Measurements from ENCODE around the gene CCDC97. TPM values are rescaled to one million over a fixed set of nuclear protein-coding genes. Genes with fewer than 3 reads are reported as not detected.
A peak's percentile ranks its signal among the peaks of the same experiment; 100 is the strongest.

CCDC97 gene
- total RNA-seq, 1 donor from 2014 or later, result 18.1 TPM

DNA sequence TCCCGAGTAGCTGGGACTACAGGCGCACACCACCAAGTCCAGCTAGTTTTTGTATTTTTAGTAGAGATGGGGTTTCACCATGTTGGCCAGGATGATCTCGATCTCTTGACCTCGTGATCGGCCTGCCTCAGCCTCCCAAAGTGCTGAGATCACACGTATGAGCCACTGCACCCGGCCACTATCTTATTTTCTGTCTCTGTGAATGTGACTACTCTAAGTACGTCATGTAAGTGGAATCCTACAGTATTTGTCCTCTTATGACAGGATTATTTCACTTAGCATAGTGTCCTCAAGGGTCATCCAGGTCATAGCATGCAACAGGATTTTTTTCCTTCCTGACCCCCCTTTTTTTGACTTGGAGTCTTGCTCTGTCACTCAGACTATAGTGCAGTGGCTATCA is 61.6 kb downstream of the CCDC97 start:
- Histone ChIP-seq H4K20me1 (ENCODE audit: insufficient read depth, low read length) (no peaks in the 10 kb centered on the region), H3K4me2 (ENCODE audit: low read length) (no peak overlapping the region), H2AFZ (ENCODE audit: low read depth, low read length) (no peak overlapping the region), H3K27me3 (ENCODE audit: insufficient read depth, low read length) (no peaks in the 10 kb centered on the region), H3K79me2 (ENCODE audit: insufficient read depth, low read length) (peaks cover 16% of the 10 kb centered on the region), H3K27ac (ENCODE audit: low read depth, low read length) (no peak overlapping the region), H3K36me3 (ENCODE audit: insufficient read depth, low read length) (no peaks in the 10 kb centered on the region), H3K4me1 (ENCODE audit: insufficient read depth, low read length) (peaks cover 24% of the 10 kb centered on the region), H3K9ac (ENCODE audit: low read length) (no peak overlapping the region), H3K9me3 (ENCODE audit: insufficient read depth, low read depth, low read length) (no peaks in the 10 kb centered on the region), H3K4me3 (ENCODE audit: insufficient read depth, low read depth, low read length) (no peak overlapping the region)
- Mint-ChIP-seq H3K9me3 (ENCODE audit: unreplicated experiment) (no peaks in the 10 kb centered on the region), H3K36me3 (ENCODE audit: low read depth, unreplicated experiment) (peaks cover 5% of the 10 kb centered on the region), H3K27ac (ENCODE audit: unreplicated experiment) (no peak overlapping the region), H3K4me1 (ENCODE audit: low read depth, unreplicated experiment) (peaks cover 12% of the 10 kb centered on the region), H3K4me3 (ENCODE audit: unreplicated experiment) (no peak overlapping the region), H3K27me3 (ENCODE audit: low read depth, unreplicated experiment) (no peaks in the 10 kb centered on the region)
- FAIRE-seq (no peak), DNase-seq (ENCODE audit: low read depth) (no peak)
- no peak for TF ChIP-seq EZH2 (IDR thresholded peaks at IDR 0.05; ENCODE audit: insufficient read depth, low read length)
- TF ChIP-seq, protein P1, sequence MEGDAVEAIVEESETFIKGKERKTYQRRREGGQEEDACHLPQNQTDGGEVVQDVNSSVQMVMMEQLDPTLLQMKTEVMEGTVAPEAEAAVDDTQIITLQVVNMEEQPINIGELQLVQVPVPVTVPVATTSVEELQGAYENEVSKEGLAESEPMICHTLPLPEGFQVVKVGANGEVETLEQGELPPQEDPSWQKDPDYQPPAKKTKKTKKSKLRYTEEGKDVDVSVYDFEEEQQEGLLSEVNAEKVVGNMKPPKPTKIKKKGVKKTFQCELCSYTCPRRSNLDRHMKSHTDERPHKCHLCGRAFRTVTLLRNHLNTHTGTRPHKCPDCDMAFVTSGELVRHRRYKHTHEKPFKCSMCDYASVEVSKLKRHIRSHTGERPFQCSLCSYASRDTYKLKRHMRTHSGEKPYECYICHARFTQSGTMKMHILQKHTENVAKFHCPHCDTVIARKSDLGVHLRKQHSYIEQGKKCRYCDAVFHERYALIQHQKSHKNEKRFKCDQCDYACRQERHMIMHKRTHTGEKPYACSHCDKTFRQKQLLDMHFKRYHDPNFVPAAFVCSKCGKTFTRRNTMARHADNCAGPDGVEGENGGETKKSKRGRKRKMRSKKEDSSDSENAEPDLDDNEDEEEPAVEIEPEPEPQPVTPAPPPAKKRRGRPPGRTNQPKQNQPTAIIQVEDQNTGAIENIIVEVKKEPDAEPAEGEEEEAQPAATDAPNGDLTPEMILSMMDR (IDR thresholded peaks at IDR 0.05; ENCODE audit: insufficient read depth, low read depth, low read length), result no peak

DNA sequence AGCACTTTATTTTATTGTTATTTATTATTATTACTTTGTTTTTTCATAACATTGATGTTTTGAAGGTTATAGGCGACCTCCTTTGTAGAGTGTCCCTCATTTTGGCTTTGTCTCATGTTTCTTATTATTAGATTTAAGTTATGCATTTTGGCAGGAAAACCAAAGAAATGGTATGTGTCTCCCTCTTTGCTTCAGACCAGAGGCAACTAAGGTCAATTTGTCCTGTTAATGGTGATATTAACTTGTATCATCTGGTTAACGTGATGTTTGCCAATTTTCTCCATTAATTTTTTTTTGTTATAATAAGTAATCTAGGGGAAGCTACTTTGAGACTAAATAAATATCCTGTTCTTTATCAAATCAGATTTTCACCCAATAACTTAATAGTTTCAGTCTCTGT is 62.5 kb downstream of the CCDC97 start:
- no peak overlapping the region for H3K4me2 ChIP-seq (ENCODE audit: low read length)
- no peak overlapping the region for H2AFZ ChIP-seq (ENCODE audit: low read depth, low read length)
- Mint-ChIP-seq H3K9me3 (ENCODE audit: unreplicated experiment) (no peaks in the 10 kb centered on the region), H3K4me3 (ENCODE audit: unreplicated experiment) (no peak overlapping the region), H3K27ac (ENCODE audit: unreplicated experiment) (no peak overlapping the region), H3K27me3 (ENCODE audit: low read depth, unreplicated experiment) (no peaks in the 10 kb centered on the region), H3K4me1 (ENCODE audit: low read depth, unreplicated experiment) (peaks cover 14% of the 10 kb centered on the region), H3K36me3 (ENCODE audit: low read depth, unreplicated experiment) (peaks cover 6% of the 10 kb centered on the region)
- no peak for DNase-seq (ENCODE audit: low read depth)
- H3K9ac ChIP-seq (ENCODE audit: low read length), result no peak overlapping the region
- peaks cover 27% of the 10 kb centered on the region for H3K4me1 ChIP-seq (ENCODE audit: insufficient read depth, low read length)
- no peaks in the 10 kb centered on the region for H3K36me3 ChIP-seq (ENCODE audit: insufficient read depth, low read length)
- no peak overlapping the region for H3K4me3 ChIP-seq (ENCODE audit: insufficient read depth, low read depth, low read length)
- no peaks in the 10 kb centered on the region for H3K27me3 ChIP-seq (ENCODE audit: insufficient read depth, low read length)
- H3K27ac ChIP-seq (ENCODE audit: low read depth, low read length), result no peak overlapping the region
- no peaks in the 10 kb centered on the region for H3K9me3 ChIP-seq (ENCODE audit: insufficient read depth, low read depth, low read length)
- peaks cover 10% of the 10 kb centered on the region for H3K79me2 ChIP-seq (ENCODE audit: insufficient read depth, low read length)
- no peaks in the 10 kb centered on the region for H4K20me1 ChIP-seq (ENCODE audit: insufficient read depth, low read length)
- TF ChIP-seq, protein P1 (IDR thresholded peaks at IDR 0.05; ENCODE audit: insufficient read depth, low read depth, low read length), result no peak
- FAIRE-seq, result no peak

DNA sequence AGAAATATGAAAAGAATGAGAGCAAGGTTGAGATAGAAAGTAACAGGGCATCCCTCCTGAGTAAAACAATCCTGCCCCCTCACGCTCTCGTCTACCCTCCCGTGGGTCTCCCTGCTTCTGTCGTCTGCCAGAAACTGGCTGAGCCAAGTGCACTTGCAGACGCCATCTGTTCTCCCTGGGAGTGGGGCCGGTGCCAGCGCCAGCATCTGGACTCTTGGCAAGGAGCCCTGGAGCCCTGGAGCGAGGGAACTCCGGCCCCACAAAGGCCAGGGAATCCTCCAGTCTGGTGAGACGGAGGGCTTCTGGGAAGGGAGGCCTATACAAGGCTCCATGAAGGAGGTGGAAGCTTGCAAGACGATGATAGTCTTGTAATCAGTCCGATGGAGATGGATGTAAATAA is 64.0 kb downstream of the CCDC97 start:
- no peak for TF ChIP-seq EZH2 (IDR thresholded peaks at IDR 0.05; ENCODE audit: insufficient read depth, low read length)
- TF ChIP-seq, protein P1 (IDR thresholded peaks at IDR 0.05; ENCODE audit: insufficient read depth, low read depth, low read length), result no peak
- peaks cover 20% of the 10 kb centered on the region for H3K4me1 ChIP-seq (ENCODE audit: insufficient read depth, low read length)
- Mint-ChIP-seq H3K27me3 (ENCODE audit: low read depth, unreplicated experiment) (no peaks in the 10 kb centered on the region), H3K36me3 (ENCODE audit: low read depth, unreplicated experiment) (peaks cover 5% of the 10 kb centered on the region), H3K4me1 (ENCODE audit: low read depth, unreplicated experiment) (peaks cover 8% of the 10 kb centered on the region), H3K9me3 (ENCODE audit: unreplicated experiment) (no peaks in the 10 kb centered on the region), H3K4me3 (ENCODE audit: unreplicated experiment) (no peak overlapping the region), H3K27ac (ENCODE audit: unreplicated experiment) (no peak overlapping the region)
- H3K36me3 ChIP-seq (ENCODE audit: insufficient read depth, low read length), result no peaks in the 10 kb centered on the region
- no peak overlapping the region for H2AFZ ChIP-seq (ENCODE audit: low read depth, low read length)
- no peaks in the 10 kb centered on the region for H4K20me1 ChIP-seq (ENCODE audit: insufficient read depth, low read length)
- H3K4me2 ChIP-seq (ENCODE audit: low read length), result no peak overlapping the region
- H3K4me3 ChIP-seq (ENCODE audit: insufficient read depth, low read depth, low read length), result no peak overlapping the region
- peak; percentile 82 for DNase-seq (ENCODE audit: low read depth)
- no peaks in the 10 kb centered on the region for H3K27me3 ChIP-seq (ENCODE audit: insufficient read depth, low read length)
- H3K9me3 ChIP-seq (ENCODE audit: insufficient read depth, low read depth, low read length), result no peaks in the 10 kb centered on the region
- H3K79me2 ChIP-seq (ENCODE audit: insufficient read depth, low read length), result peaks cover 6% of the 10 kb centered on the region
- no peak overlapping the region for H3K27ac ChIP-seq (ENCODE audit: low read depth, low read length)
- H3K9ac ChIP-seq (ENCODE audit: low read length), result no peak overlapping the region
- no peak for FAIRE-seq

Other genes starting within 250 kb of the CCDC97 start
- not detected in 2 replicates for gene CYP2A13, start 221.7 kb upstream of the CCDC97 start, total RNA-seq
- not detected in 2 replicates for gene CYP2F1, start 195.7 kb upstream of the CCDC97 start, total RNA-seq
- gene CYP2S1, start 117.0 kb upstream of the CCDC97 start, total RNA-seq, result 6.2 and 11.1 TPM in 2 replicates
- gene AXL, start 90.9 kb upstream of the CCDC97 start, total RNA-seq, result 134 and 156 TPM in 2 replicates
- 164 and 174 TPM in 2 replicates for gene HNRNPUL1, start 45.8 kb upstream of the CCDC97 start, total RNA-seq
- 155 and 199 TPM in 2 replicates for gene TGFB1, start 43.8 kb downstream of the CCDC97 start, total RNA-seq
- gene B9D2, start 54.0 kb downstream of the CCDC97 start, total RNA-seq, result 5.5 and 5.9 TPM in 2 replicates
- gene TMEM91, start 66.4 kb downstream of the CCDC97 start, total RNA-seq, result 7.4 and 8.9 TPM in 2 replicates
- 18.3 and 19.8 TPM in 2 replicates for gene EXOSC5, start 87.2 kb downstream of the CCDC97 start, total RNA-seq
- gene BCKDHA, start 87.6 kb downstream of the CCDC97 start, total RNA-seq, result 9.2 and 9.8 TPM in 2 replicates
- gene B3GNT8, start 117.2 kb downstream of the CCDC97 start, total RNA-seq, result 2.5 and 3.0 TPM in 2 replicates
- gene DMAC2, start 129.7 kb downstream of the CCDC97 start, total RNA-seq, result 57.5 and 60.3 TPM in 2 replicates
- not detected in 2 replicates for gene ERICH4, start 133.0 kb downstream of the CCDC97 start, total RNA-seq